ENCODE measurements around the gene ARHGAP45. TPM values are rescaled to one million over a fixed set of nuclear protein-coding genes. Genes with fewer than 3 reads are reported as not detected.
"Not testable (repeated sequence)": the region's sequence is repeated elsewhere in the genome, so short reads cannot be mapped to it uniquely, and the experiment has no call there.

The ARHGAP45 gene
- total RNA-seq, 1 donor from 2014 or later, result 6.1 TPM

- H3K9me3 Mint-ChIP-seq (ENCODE audit: low read depth), result no peaks in the 10 kb centered on the region
- TF ChIP-seq, protein P1, sequence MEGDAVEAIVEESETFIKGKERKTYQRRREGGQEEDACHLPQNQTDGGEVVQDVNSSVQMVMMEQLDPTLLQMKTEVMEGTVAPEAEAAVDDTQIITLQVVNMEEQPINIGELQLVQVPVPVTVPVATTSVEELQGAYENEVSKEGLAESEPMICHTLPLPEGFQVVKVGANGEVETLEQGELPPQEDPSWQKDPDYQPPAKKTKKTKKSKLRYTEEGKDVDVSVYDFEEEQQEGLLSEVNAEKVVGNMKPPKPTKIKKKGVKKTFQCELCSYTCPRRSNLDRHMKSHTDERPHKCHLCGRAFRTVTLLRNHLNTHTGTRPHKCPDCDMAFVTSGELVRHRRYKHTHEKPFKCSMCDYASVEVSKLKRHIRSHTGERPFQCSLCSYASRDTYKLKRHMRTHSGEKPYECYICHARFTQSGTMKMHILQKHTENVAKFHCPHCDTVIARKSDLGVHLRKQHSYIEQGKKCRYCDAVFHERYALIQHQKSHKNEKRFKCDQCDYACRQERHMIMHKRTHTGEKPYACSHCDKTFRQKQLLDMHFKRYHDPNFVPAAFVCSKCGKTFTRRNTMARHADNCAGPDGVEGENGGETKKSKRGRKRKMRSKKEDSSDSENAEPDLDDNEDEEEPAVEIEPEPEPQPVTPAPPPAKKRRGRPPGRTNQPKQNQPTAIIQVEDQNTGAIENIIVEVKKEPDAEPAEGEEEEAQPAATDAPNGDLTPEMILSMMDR (IDR thresholded peaks at IDR 0.05; ENCODE audit: unreplicated experiment), result no peak
- H3K27ac Mint-ChIP-seq, result peak overlapping the region; percentile 93
- H3K4me3 Mint-ChIP-seq (ENCODE audit: low read depth), result peak overlapping the region; percentile 86
- no peaks in the 10 kb centered on the region for H3K27me3 Mint-ChIP-seq
- DNase-seq (ENCODE audit: low spot score, unreplicated experiment), result no peak
- no peaks in the 10 kb centered on the region for H3K36me3 Mint-ChIP-seq (ENCODE audit: insufficient read depth)
- H3K4me1 Mint-ChIP-seq (ENCODE audit: low read depth), result peaks cover 17% of the 10 kb centered on the region
Observed at GRCh38 chr19:1019980-1020867, 46.7 kb upstream of the ARHGAP45 start.

DNA sequence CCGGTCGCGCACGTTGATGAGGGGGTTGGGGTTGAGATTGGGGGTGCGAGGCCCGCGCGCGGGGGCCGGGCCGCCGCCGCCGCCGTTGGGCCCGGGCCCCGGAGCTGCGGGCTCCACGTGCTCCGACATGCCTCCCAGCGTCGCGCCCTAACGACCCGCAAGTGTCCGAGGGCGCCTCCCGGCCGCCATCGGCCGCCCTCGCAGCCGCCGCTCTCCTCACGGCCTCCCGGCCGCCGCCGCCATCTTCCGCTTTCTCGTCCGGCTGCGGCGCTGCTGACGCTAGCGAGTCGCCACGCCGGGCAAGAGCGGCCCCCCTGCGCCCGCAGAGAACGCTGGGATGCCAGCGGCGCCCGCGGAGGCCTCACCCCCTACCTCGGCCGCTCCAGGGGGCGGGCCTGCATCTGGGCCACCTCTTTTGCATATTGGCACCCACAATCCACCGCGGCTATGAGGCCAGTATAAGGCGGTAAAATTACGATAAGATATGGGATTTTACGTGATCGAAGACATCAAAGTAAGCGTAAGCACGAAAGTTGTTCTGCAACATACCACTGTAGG, 46.0 kb upstream of the ARHGAP45 start, which contains the start of gene TMEM259:
Gene TMEM259 (minus strand): TSS at position 256 of the 558 bp plus-strand sequence. CDS start 127 bp downstream, at position 129.
- no peaks in the 10 kb centered on the region for H3K27me3 Mint-ChIP-seq
- peaks cover 18% of the 10 kb centered on the region for H3K4me1 Mint-ChIP-seq (ENCODE audit: low read depth)
- TF ChIP-seq, protein P1 (IDR thresholded peaks at IDR 0.05; ENCODE audit: unreplicated experiment), result peak; percentile 7
- no peaks in the 10 kb centered on the region for H3K36me3 Mint-ChIP-seq (ENCODE audit: insufficient read depth)
- DNase-seq (ENCODE audit: low spot score, unreplicated experiment), result peak; percentile 95
- H3K9me3 Mint-ChIP-seq (ENCODE audit: low read depth), result no peaks in the 10 kb centered on the region
- peak within 1 kb of the TSS; percentile 100 for H3K27ac Mint-ChIP-seq
- H3K4me3 Mint-ChIP-seq (ENCODE audit: low read depth), result peak within 1 kb of the TSS; percentile 86

DNA sequence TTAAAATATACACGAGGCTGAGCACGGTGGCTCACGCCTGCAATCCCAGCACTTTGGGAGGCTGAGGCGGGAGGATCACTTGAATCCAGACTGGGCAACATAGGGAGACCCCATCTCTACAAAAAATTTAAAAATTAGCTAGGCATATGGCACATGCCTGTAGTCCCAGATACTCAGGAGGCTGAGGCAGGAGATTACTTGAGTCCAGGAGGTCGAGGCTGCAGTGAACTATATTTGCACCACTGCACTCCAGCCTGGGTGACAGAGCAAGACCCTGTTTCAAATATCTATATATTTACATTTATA, 43.1 kb upstream of the ARHGAP45 start:
- DNase-seq (ENCODE audit: low spot score, unreplicated experiment); H3K36me3 Mint-ChIP-seq (ENCODE audit: insufficient read depth); H3K9me3 Mint-ChIP-seq (ENCODE audit: low read depth); H3K4me3 Mint-ChIP-seq (ENCODE audit: low read depth); H3K27me3 Mint-ChIP-seq: not testable (repeated sequence)
- H3K27ac Mint-ChIP-seq, result peak overlapping the region; percentile 41
- H3K4me1 Mint-ChIP-seq (ENCODE audit: low read depth), result peaks cover 12% of the 10 kb centered on the region

- not testable (repeated sequence) for H3K4me3 Mint-ChIP-seq (ENCODE audit: low read depth); DNase-seq (ENCODE audit: low spot score, unreplicated experiment); H3K27me3 Mint-ChIP-seq; H3K9me3 Mint-ChIP-seq (ENCODE audit: low read depth); H3K36me3 Mint-ChIP-seq (ENCODE audit: insufficient read depth); H3K4me1 Mint-ChIP-seq (ENCODE audit: low read depth)
- H3K27ac Mint-ChIP-seq, result peak overlapping the region; percentile 85
Observed at GRCh38 chr19:1025080-1025479, 41.9 kb upstream of the ARHGAP45 start.

GRCh38 chr19:1025960-1026782, 40.8 kb upstream of the ARHGAP45 start, which contains the start of gene CNN2:
TSS of gene CNN2 (plus strand) at chr19:1026608. CDS start at chr19:1026662, 54 bp downstream.
- Mint-ChIP-seq H3K27me3 (no peaks in the 10 kb centered on the region), H3K27ac (peak within 1 kb of the TSS; percentile 98), H3K36me3 (ENCODE audit: insufficient read depth) (peaks cover 4% of the 10 kb centered on the region), H3K9me3 (ENCODE audit: low read depth) (no peaks in the 10 kb centered on the region), H3K4me1 (ENCODE audit: low read depth) (peaks cover 9% of the 10 kb centered on the region), H3K4me3 (ENCODE audit: low read depth) (peak within 1 kb of the TSS; percentile 90)
- TF ChIP-seq, protein P1 (IDR thresholded peaks at IDR 0.05; ENCODE audit: unreplicated experiment), result no peak
- peak; percentile 72 for DNase-seq (ENCODE audit: low spot score, unreplicated experiment)

Data from progenitor cell of endocrine pancreas (in vitro differentiated cells).